ENCODE measurements around the gene GPC6. TPM values are rescaled to one million over a fixed set of nuclear protein-coding genes. Genes with fewer than 3 reads are reported as not detected.

Gene GPC6
- total and polyA plus RNA-seq, 9 of the 15 experiments (the other 6 are each of a cell fraction or from before 2014, with no cell fraction given), result under 0.01 to 0.20 (median 0.01) TPM; not detected in 4

DNA sequence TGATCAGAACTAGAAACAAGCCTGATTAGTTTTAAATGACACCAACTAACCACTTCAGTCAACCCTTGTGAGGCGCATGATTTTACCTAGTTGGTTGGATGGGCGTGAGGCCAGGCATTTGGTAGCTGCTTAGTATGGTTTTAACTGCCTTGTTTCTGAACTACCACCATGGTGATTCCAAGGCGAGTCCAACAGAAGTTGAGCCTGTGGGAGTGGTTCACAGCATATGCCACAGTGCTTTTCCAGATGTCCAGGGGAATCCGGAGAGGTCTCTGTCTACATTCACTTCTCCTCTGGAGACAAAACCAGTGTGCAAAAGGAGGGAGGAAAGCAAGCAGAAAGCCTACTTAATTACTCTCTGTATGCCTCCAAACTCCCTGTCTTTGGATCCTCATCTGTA, 524.1 kb downstream of the GPC6 start (continued):
- TF ChIP-seq, protein P1, sequence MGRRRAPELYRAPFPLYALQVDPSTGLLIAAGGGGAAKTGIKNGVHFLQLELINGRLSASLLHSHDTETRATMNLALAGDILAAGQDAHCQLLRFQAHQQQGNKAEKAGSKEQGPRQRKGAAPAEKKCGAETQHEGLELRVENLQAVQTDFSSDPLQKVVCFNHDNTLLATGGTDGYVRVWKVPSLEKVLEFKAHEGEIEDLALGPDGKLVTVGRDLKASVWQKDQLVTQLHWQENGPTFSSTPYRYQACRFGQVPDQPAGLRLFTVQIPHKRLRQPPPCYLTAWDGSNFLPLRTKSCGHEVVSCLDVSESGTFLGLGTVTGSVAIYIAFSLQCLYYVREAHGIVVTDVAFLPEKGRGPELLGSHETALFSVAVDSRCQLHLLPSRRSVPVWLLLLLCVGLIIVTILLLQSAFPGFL (CRISPR knock-in tag; IDR thresholded peaks at IDR 0.05), result no peak
- no peak for TF ChIP-seq CSDE1 (IDR thresholded peaks at IDR 0.05)

DNA sequence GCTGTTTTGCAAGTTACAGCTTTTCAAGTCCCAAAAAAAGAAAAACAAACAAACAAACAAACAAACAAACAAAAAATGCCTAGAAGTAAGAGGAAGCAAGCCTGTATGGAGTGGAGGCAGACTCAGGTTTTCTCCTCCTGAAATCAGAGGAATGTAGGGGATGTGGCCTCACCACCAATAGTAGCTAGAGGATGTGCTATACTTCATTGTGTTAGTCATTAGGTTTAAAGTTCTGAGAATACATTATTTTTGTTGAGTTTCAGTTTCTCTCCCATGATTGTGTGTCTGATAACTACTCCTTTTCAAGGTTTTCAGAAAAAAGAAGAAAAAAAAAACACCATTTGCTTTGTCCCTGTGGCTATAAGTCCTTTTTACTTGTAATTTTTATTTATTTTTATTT, 524.5 kb downstream of the GPC6 start:
- in situ Hi-C loops (cut with MboI), result no loop called here
- no peak overlapping the region for H3K4me3 ChIP-seq
- intact Hi-C loops (cut with micrococcal nuclease), result no loop called here
- no peaks in the 10 kb centered on the region for H3K4me1 ChIP-seq (replicated peaks in 1 of 2; ENCODE audit: control insufficient read depth in 2 of 2, insufficient read depth in 2 of 2, low read length in 2 of 2)
- no peak overlapping the region for H3K4me2 ChIP-seq (ENCODE audit: insufficient read depth, low read length)
- H3K79me2 ChIP-seq (ENCODE audit: control insufficient read depth, insufficient read depth, low read length), result no peaks in the 10 kb centered on the region
- H3K9me3 ChIP-seq (replicated peaks; ENCODE audit: control insufficient read depth, insufficient read depth, low read depth, low read length), result no peaks in the 10 kb centered on the region
- no peak for ATAC-seq
- CTCF ChIA-PET (ENCODE audit: low intra/inter-chr PET ratio), result no interaction called here
- POLR2A ChIA-PET, result no interaction called here
- H4K20me1 ChIP-seq (replicated peaks; ENCODE audit: control insufficient read depth, insufficient read depth, low read length), result no peaks in the 10 kb centered on the region
- H3K9ac ChIP-seq (ENCODE audit: insufficient read depth in 1 of 2, low read depth in 2 of 2, low read length in 2 of 2), result no peak overlapping the region
- DNase-seq (ENCODE audit: extremely low read depth in 1 of 4, low spot score in 3 of 4), result no peak
- H3K27me3 ChIP-seq (ENCODE audit: control insufficient read depth in 2 of 2, insufficient read depth in 2 of 2, low read length in 2 of 2), result no peaks in the 10 kb centered on the region
- H3K9me1 ChIP-seq (ENCODE audit: control insufficient read depth, insufficient read depth, low read length), result no peaks in the 10 kb centered on the region
- no peak overlapping the region for H3K27ac ChIP-seq (ENCODE audit: extremely low read depth, low read depth, low read length)
- H2AFZ ChIP-seq (ENCODE audit: low read depth, low read length), result no peak overlapping the region
- no peak for FAIRE-seq
- H3K36me3 ChIP-seq (ENCODE audit: control insufficient read depth, insufficient read depth, low read length), result no peaks in the 10 kb centered on the region
- no TSS peak for BruUV-seq (replicated peaks)
- TF ChIP-seq, protein P2, sequence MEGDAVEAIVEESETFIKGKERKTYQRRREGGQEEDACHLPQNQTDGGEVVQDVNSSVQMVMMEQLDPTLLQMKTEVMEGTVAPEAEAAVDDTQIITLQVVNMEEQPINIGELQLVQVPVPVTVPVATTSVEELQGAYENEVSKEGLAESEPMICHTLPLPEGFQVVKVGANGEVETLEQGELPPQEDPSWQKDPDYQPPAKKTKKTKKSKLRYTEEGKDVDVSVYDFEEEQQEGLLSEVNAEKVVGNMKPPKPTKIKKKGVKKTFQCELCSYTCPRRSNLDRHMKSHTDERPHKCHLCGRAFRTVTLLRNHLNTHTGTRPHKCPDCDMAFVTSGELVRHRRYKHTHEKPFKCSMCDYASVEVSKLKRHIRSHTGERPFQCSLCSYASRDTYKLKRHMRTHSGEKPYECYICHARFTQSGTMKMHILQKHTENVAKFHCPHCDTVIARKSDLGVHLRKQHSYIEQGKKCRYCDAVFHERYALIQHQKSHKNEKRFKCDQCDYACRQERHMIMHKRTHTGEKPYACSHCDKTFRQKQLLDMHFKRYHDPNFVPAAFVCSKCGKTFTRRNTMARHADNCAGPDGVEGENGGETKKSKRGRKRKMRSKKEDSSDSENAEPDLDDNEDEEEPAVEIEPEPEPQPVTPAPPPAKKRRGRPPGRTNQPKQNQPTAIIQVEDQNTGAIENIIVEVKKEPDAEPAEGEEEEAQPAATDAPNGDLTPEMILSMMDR (IDR thresholded peaks at IDR 0.05 in 2 of 3, conservative IDR thresholded peaks at IDR 0.05 in 1 of 3; ENCODE audit: insufficient read depth in 2 of 3, low read depth in 1 of 3, low read length in 3 of 3), result no peak
- TF ChIP-seq FOXA3 (CRISPR knock-in tag; conservative IDR thresholded peaks at IDR 0.05 in 1 of 2, IDR thresholded peaks at IDR 0.05 in 1 of 2), result no peak
- TF ChIP-seq HIVEP1 (CRISPR knock-in tag; IDR thresholded peaks at IDR 0.05), result no peak
- TF ChIP-seq RFX5 (IDR thresholded peaks at IDR 0.05; ENCODE audit: low read depth, low read length), result no peak
- no peak for TF ChIP-seq FOXJ3 (CRISPR knock-in tag; IDR thresholded peaks at IDR 0.05)
- no peak for TF ChIP-seq BDP1 (IDR thresholded peaks at IDR 0.05; ENCODE audit: insufficient read depth, insufficient read length)
- no peak for TF ChIP-seq ZFP36 (IDR thresholded peaks at IDR 0.05; ENCODE audit: low read depth, low read length, partially characterized antibody)
